Mammary epithelial cell (primary cell): ENCODE data around the gene ZNFX1.

Experiments used
- EZH2 ChIP-seq: IDR thresholded peaks from 2 replicates; pipeline ENCODE4 v1.6.1; 2012; ENCODE audit warnings: low read length, inconsistent platforms, borderline replicate concordance
- TF ChIP-seq, protein P1 (sequence below), 2 donors: IDR thresholded peaks in 1 of 2; conservative IDR thresholded peaks in 1 of 2; 2 replicates each; pipeline ENCODE4 v1.5.1; 2011 to 2012; ENCODE audit warnings: inconsistent platforms in 2 of 2, low read length in 2 of 2, mild to moderate bottlenecking in 2 of 2, control low read depth in 1 of 2, low read depth in 1 of 2; ENCODE audit not compliant: insufficient read depth in 1 of 2; ENCODE audit errors: extremely low read depth in 1 of 2

DNA sequence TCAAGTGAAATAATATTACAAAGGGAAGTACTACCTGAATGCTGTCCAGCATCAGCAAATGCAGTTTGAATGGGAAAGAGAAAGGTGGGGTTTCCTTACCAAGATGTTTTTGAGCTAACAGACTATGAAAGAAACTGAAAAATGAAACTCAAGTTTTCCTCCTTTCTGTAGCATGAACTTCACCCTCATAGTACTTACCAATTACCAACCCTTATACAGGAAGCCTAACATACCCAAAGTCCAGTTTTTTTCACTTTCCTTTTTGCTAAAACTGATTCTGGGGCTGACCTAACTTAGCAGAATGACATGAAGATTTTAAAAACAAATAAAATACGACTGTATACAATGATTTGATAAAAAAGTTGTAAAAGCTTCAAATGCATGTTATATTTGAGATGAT is 5.2 kb downstream of the ZNFX1 start:
- TF ChIP-seq, protein P1, sequence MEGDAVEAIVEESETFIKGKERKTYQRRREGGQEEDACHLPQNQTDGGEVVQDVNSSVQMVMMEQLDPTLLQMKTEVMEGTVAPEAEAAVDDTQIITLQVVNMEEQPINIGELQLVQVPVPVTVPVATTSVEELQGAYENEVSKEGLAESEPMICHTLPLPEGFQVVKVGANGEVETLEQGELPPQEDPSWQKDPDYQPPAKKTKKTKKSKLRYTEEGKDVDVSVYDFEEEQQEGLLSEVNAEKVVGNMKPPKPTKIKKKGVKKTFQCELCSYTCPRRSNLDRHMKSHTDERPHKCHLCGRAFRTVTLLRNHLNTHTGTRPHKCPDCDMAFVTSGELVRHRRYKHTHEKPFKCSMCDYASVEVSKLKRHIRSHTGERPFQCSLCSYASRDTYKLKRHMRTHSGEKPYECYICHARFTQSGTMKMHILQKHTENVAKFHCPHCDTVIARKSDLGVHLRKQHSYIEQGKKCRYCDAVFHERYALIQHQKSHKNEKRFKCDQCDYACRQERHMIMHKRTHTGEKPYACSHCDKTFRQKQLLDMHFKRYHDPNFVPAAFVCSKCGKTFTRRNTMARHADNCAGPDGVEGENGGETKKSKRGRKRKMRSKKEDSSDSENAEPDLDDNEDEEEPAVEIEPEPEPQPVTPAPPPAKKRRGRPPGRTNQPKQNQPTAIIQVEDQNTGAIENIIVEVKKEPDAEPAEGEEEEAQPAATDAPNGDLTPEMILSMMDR (conservative IDR thresholded peaks at IDR 0.05 in 1 of 2, IDR thresholded peaks at IDR 0.05 in 1 of 2; ENCODE audit: extremely low read depth in 1 of 2, insufficient read depth in 1 of 2, low read depth in 1 of 2, low read length in 2 of 2): no peak
- no peak for TF ChIP-seq EZH2
